ENCODE measurements around the gene ZCCHC14.

ZCCHC14 gene

GRCh38 chr16:87411375-87412271, 81.2 kb downstream of the ZCCHC14 start:
- Histone ChIP-seq H3K9me3 (ENCODE audit: insufficient read depth, low read depth, low read length) (no peaks in the 10 kb centered on the region), H2BK5ac (ENCODE audit: low read depth, low read length, poor library complexity) (no peak overlapping the region), H3K18ac (ENCODE audit: low read length) (no peak overlapping the region), H3K14ac (ENCODE audit: low read length) (no peak overlapping the region), H2AFZ (ENCODE audit: insufficient read depth, low read length, poor library complexity) (no peak overlapping the region), H3K23ac (ENCODE audit: low read length) (no peak overlapping the region), H3K36me3 (ENCODE audit: control insufficient read depth in 1 of 2, insufficient read depth in 2 of 2, low read length in 2 of 2) (peaks cover 53 to 59% of the 10 kb centered on the region in 2 experiments), H3K4ac (ENCODE audit: low read depth, low read length) (no peak overlapping the region), H2AK5ac (ENCODE audit: low read length) (no peak overlapping the region), H2BK120ac (ENCODE audit: insufficient read depth, low read length, poor library complexity) (no peak overlapping the region), H3K79me1 (ENCODE audit: low read length) (no peaks in the 10 kb centered on the region), H3K4me3 (ENCODE audit: low read depth, low read length) (no peak overlapping the region), H3K4me2 (ENCODE audit: low read length) (no peak overlapping the region), H3K27ac (ENCODE audit: low read depth, low read length) (no peak overlapping the region), H4K12ac (ENCODE audit: low read depth, low read length) (no peak overlapping the region), H4K8ac (ENCODE audit: low read depth, low read length) (no peak overlapping the region), H2BK12ac (ENCODE audit: low read length) (no peak overlapping the region), H3K4me1 (ENCODE audit: control insufficient read depth in 1 of 2, insufficient read depth in 2 of 2, low read length in 2 of 2) (no peaks in the 10 kb centered on the region), H3K79me2 (ENCODE audit: control insufficient read depth, insufficient read depth, low read length, poor library complexity) (no peaks in the 10 kb centered on the region), H3K9ac (ENCODE audit: low read length) (no peak overlapping the region), H3K27me3 (ENCODE audit: insufficient read depth, low read length) (no peaks in the 10 kb centered on the region), H4K91ac (ENCODE audit: low read depth, low read length) (no peak overlapping the region)
- no peak for DNase-seq
- WGBS (ENCODE audit: extremely low coverage, insufficient coverage, insufficient read length) = no CpG with 5 or more reads among the region's 49 CpGs

GRCh38 chr16:87410968-87411367, 81.9 kb downstream of the ZCCHC14 start:
- Histone ChIP-seq H3K14ac (ENCODE audit: low read length) (no peak overlapping the region), H3K36me3 (ENCODE audit: control insufficient read depth in 1 of 2, insufficient read depth in 2 of 2, low read length in 2 of 2) (peaks cover 50 to 62% of the 10 kb centered on the region in 2 experiments), H3K4me3 (ENCODE audit: low read depth, low read length) (no peak overlapping the region), H3K4me1 (ENCODE audit: control insufficient read depth in 1 of 2, insufficient read depth in 2 of 2, low read length in 2 of 2) (no peaks in the 10 kb centered on the region), H3K23ac (ENCODE audit: low read length) (no peak overlapping the region), H4K12ac (ENCODE audit: low read depth, low read length) (no peak overlapping the region), H3K79me2 (ENCODE audit: control insufficient read depth, insufficient read depth, low read length, poor library complexity) (no peaks in the 10 kb centered on the region), H3K9ac (ENCODE audit: low read length) (no peak overlapping the region), H3K27ac (ENCODE audit: low read depth, low read length) (no peak overlapping the region), H2BK5ac (ENCODE audit: low read depth, low read length, poor library complexity) (no peak overlapping the region), H3K4ac (ENCODE audit: low read depth, low read length) (no peak overlapping the region), H4K91ac (ENCODE audit: low read depth, low read length) (no peak overlapping the region), H3K79me1 (ENCODE audit: low read length) (no peaks in the 10 kb centered on the region), H2BK12ac (ENCODE audit: low read length) (no peak overlapping the region), H3K9me3 (ENCODE audit: insufficient read depth, low read depth, low read length) (no peaks in the 10 kb centered on the region), H4K8ac (ENCODE audit: low read depth, low read length) (no peak overlapping the region), H3K27me3 (ENCODE audit: insufficient read depth, low read length) (no peaks in the 10 kb centered on the region), H2AFZ (ENCODE audit: insufficient read depth, low read length, poor library complexity) (no peak overlapping the region), H2AK5ac (ENCODE audit: low read length) (no peak overlapping the region), H2BK120ac (ENCODE audit: insufficient read depth, low read length, poor library complexity) (no peak overlapping the region), H3K18ac (ENCODE audit: low read length) (no peak overlapping the region), H3K4me2 (ENCODE audit: low read length) (no peak overlapping the region)
- WGBS (ENCODE audit: extremely low coverage, insufficient coverage, insufficient read length) = no CpG with 5 or more reads among the region's 14 CpGs
- DNase-seq = no peak

GRCh38 chr16:87410530-87410929, 82.3 kb downstream of the ZCCHC14 start:
- no peak overlapping the region for H2AK5ac ChIP-seq (ENCODE audit: low read length)

GRCh38 chr16:87409781-87410180, 83.0 kb downstream of the ZCCHC14 start:
- no CpG with 5 or more reads among the region's 13 CpGs for WGBS (ENCODE audit: extremely low coverage, insufficient coverage, insufficient read length)
- Histone ChIP-seq H3K4me2 (ENCODE audit: low read length) (no peak overlapping the region), H3K36me3 (ENCODE audit: control insufficient read depth in 1 of 2, insufficient read depth in 2 of 2, low read length in 2 of 2) (peaks cover 59 to 70% of the 10 kb centered on the region in 2 experiments), H3K4ac (ENCODE audit: low read depth, low read length) (no peak overlapping the region), H3K4me1 (ENCODE audit: control insufficient read depth in 1 of 2, insufficient read depth in 2 of 2, low read length in 2 of 2) (no peaks in the 10 kb centered on the region), H2BK120ac (ENCODE audit: insufficient read depth, low read length, poor library complexity) (no peak overlapping the region), H2BK5ac (ENCODE audit: low read depth, low read length, poor library complexity) (no peak overlapping the region), H2AK5ac (ENCODE audit: low read length) (no peak overlapping the region), H3K9me3 (ENCODE audit: insufficient read depth, low read depth, low read length) (no peaks in the 10 kb centered on the region), H3K27me3 (ENCODE audit: insufficient read depth, low read length) (no peaks in the 10 kb centered on the region), H3K14ac (ENCODE audit: low read length) (no peak overlapping the region), H3K9ac (ENCODE audit: low read length) (no peak overlapping the region), H3K18ac (ENCODE audit: low read length) (no peak overlapping the region), H4K91ac (ENCODE audit: low read depth, low read length) (no peak overlapping the region), H3K79me2 (ENCODE audit: control insufficient read depth, insufficient read depth, low read length, poor library complexity) (no peaks in the 10 kb centered on the region), H3K23ac (ENCODE audit: low read length) (no peak overlapping the region), H2AFZ (ENCODE audit: insufficient read depth, low read length, poor library complexity) (no peak overlapping the region), H4K12ac (ENCODE audit: low read depth, low read length) (no peak overlapping the region), H4K8ac (ENCODE audit: low read depth, low read length) (no peak overlapping the region), H3K4me3 (ENCODE audit: low read depth, low read length) (no peak overlapping the region), H3K79me1 (ENCODE audit: low read length) (no peaks in the 10 kb centered on the region), H2BK12ac (ENCODE audit: low read length) (no peak overlapping the region), H3K27ac (ENCODE audit: low read depth, low read length) (no peak overlapping the region)
- no peak for DNase-seq

More at GRCh38 chr16:87410530-87410929, 82.3 kb downstream of the ZCCHC14 start:
- Histone ChIP-seq H4K8ac (ENCODE audit: low read depth, low read length) (no peak overlapping the region), H3K9me3 (ENCODE audit: insufficient read depth, low read depth, low read length) (no peaks in the 10 kb centered on the region), H3K4me1 (ENCODE audit: control insufficient read depth in 1 of 2, insufficient read depth in 2 of 2, low read length in 2 of 2) (no peaks in the 10 kb centered on the region), H4K12ac (ENCODE audit: low read depth, low read length) (no peak overlapping the region), H2BK12ac (ENCODE audit: low read length) (no peak overlapping the region), H3K23ac (ENCODE audit: low read length) (no peak overlapping the region), H3K9ac (ENCODE audit: low read length) (no peak overlapping the region), H3K4me2 (ENCODE audit: low read length) (no peak overlapping the region), H3K27ac (ENCODE audit: low read depth, low read length) (no peak overlapping the region), H3K4ac (ENCODE audit: low read depth, low read length) (no peak overlapping the region), H3K4me3 (ENCODE audit: low read depth, low read length) (no peak overlapping the region), H3K36me3 (ENCODE audit: control insufficient read depth in 1 of 2, insufficient read depth in 2 of 2, low read length in 2 of 2) (peaks cover 51 to 64% of the 10 kb centered on the region in 2 experiments), H3K18ac (ENCODE audit: low read length) (no peak overlapping the region), H3K27me3 (ENCODE audit: insufficient read depth, low read length) (no peaks in the 10 kb centered on the region), H4K91ac (ENCODE audit: low read depth, low read length) (no peak overlapping the region), H2AFZ (ENCODE audit: insufficient read depth, low read length, poor library complexity) (no peak overlapping the region), H3K14ac (ENCODE audit: low read length) (no peak overlapping the region), H2BK120ac (ENCODE audit: insufficient read depth, low read length, poor library complexity) (no peak overlapping the region), H2BK5ac (ENCODE audit: low read depth, low read length, poor library complexity) (no peak overlapping the region), H3K79me1 (ENCODE audit: low read length) (no peaks in the 10 kb centered on the region), H3K79me2 (ENCODE audit: control insufficient read depth, insufficient read depth, low read length, poor library complexity) (no peaks in the 10 kb centered on the region)
- WGBS (ENCODE audit: extremely low coverage, insufficient coverage, insufficient read length) = no CpG with 5 or more reads among the region's 11 CpGs
- DNase-seq = no peak
